K562 (cell line): ENCODE results near the gene AURKB. TPM values are rescaled to one million over a fixed set of nuclear protein-coding genes. Genes with fewer than 3 reads are reported as not detected.

Experiments
- BCL6 ChIP-seq: fragments of 250-450 bp; sonication (Bioruptor Pico); IDR thresholded peaks from 2 replicates; pipeline ENCODE4 v1.4.0; 2020
- BHLHE40 ChIP-seq: IDR thresholded peaks from 2 replicates; pipeline ENCODE4 v1.6.1; 2011; ENCODE audit warnings: low read length, improper control_type of control experiment
- BRD4 ChIP-seq: fragments of 200-600 bp; sonication (generic); IDR thresholded peaks from 2 replicates; pipeline ENCODE4 v1.6.1; 2017; ENCODE audit warnings: inconsistent platforms
- CXXC5 ChIP-seq: fragments of 250-450 bp; sonication (Bioruptor Pico); IDR thresholded peaks from 2 replicates; pipeline ENCODE4 v1.8.0; 2022; ENCODE audit warnings: inconsistent platforms, mild to moderate bottlenecking, moderate library complexity
- EP300 ChIP-seq: IDR thresholded peaks from 2 replicates; pipeline ENCODE4 v1.6.1; 2012; ENCODE audit warnings: low read length, improper control_type of control experiment
- GTF2A2 ChIP-seq: IDR thresholded peaks from 2 replicates; pipeline ENCODE4 v1.6.1; 2016; ENCODE audit warnings: mild to moderate bottlenecking, missing genetic modification characterization, missing compliant biosample characterization
- GTF2E2 ChIP-seq: fragments of 200-800 bp; sonication (Bioruptor generic); IDR thresholded peaks from 2 replicates; pipeline ENCODE4 v1.6.1; 2016; ENCODE audit warnings: missing genetic modification characterization, missing compliant biosample characterization
- KLF13 ChIP-seq: fragments of 450-650 bp; IDR thresholded peaks from 2 replicates; pipeline ENCODE4 v1.6.1; 2016; ENCODE audit warnings: missing genetic modification characterization, low read depth, mild to moderate bottlenecking, missing compliant biosample characterization, moderate library complexity, borderline replicate concordance
- MEF2D ChIP-seq: conservative IDR thresholded peaks from 2 replicates; pipeline ENCODE4 v1.6.1; 2016; ENCODE audit warnings: low read depth, missing genetic modification characterization, missing compliant biosample characterization
- PHF21A ChIP-seq: fragments of 450-650 bp; IDR thresholded peaks from 2 replicates; pipeline ENCODE4 v1.6.1; 2017; ENCODE audit warnings: low read depth, borderline replicate concordance
- RAD51 ChIP-seq: fragments of 450-650 bp; IDR thresholded peaks from 2 replicates; pipeline ENCODE4 v1.7.1; 2016; ENCODE audit warnings: low read depth, mild to moderate bottlenecking, borderline replicate concordance
- SIN3B ChIP-seq: fragments of 450-650 bp; IDR thresholded peaks from 2 replicates; pipeline ENCODE4 v1.6.1; 2017; ENCODE audit warnings: low read depth, mild to moderate bottlenecking, moderate library complexity
- SRSF9 ChIP-seq: fragments of 200-400 bp; formaldehyde crosslinking; IDR thresholded peaks from 2 replicates; pipeline ENCODE4 v1.6.1; 2017; ENCODE audit warnings: low read depth, low read length, borderline replicate concordance
- TCF3 ChIP-seq: sonication (generic); formaldehyde crosslinking; IDR thresholded peaks from 2 replicates; pipeline ENCODE4 v1.4.0; 2020; ENCODE audit warnings: mild to moderate bottlenecking, missing genetic modification reagents
- XRCC5 ChIP-seq: fragments of 200-400 bp; formaldehyde crosslinking; IDR thresholded peaks from 2 replicates; pipeline ENCODE4 v1.6.1; 2017; ENCODE audit warnings: low read depth, mild to moderate bottlenecking, low read length
- ZC3H4 ChIP-seq: sonication (generic); formaldehyde crosslinking; IDR thresholded peaks from 2 replicates; pipeline ENCODE4 v1.9.0; 2021; ENCODE audit warnings: missing genetic modification reagents, borderline replicate concordance
- ZNF212 ChIP-seq: fragments of 450-650 bp; formaldehyde crosslinking; IDR thresholded peaks from 2 replicates; pipeline ENCODE4 v1.4.0; 2020; ENCODE audit warnings: mild to moderate bottlenecking
- ZNF57 ChIP-seq: fragments of 450-650 bp; formaldehyde crosslinking; IDR thresholded peaks from 2 replicates; pipeline ENCODE4 v1.4.0; 2020; ENCODE audit warnings: mild to moderate bottlenecking, moderate library complexity
- ZNF655 ChIP-seq: fragments of 250-450 bp; sonication (Bioruptor Pico); IDR thresholded peaks from 2 replicates; pipeline ENCODE4 v1.5.0; 2021
- ZNF699 ChIP-seq: fragments of 250-450 bp; sonication (Bioruptor Pico); IDR thresholded peaks from 2 replicates; pipeline ENCODE4 v1.8.0; 2021; ENCODE audit warnings: mild to moderate bottlenecking, moderate library complexity; ENCODE audit not compliant: insufficient replicate concordance
- polyA plus RNA-seq, 8 experiments: library from polyadenylated mRNA; depleted of rRNA in 4 of 8; stranded (reverse) in 5 of 8; unstranded in 3 of 8; fragments of >200 nt; fragmentation: Nextera tagmentation in 2 of 8; fragmentation: Illumina TruSeq in 1 of 8; extraction: Ambion mirVana in 2 of 8; extraction: Trizol in 1 of 8; gene quantifications; 2 replicates each; pipeline versions ENCODE4 v1.2.1 to v1.2.3, GENCODE V29; 2011 to 2014; ENCODE audit warnings: inconsistent platforms in 1 of 8, missing spikeins in 1 of 8
- total RNA-seq, 7 experiments: library from RNA; depleted of rRNA in 6 of 7; stranded (reverse); fragments of >200 nt in 6 of 7; fragmentation: Illumina TruSeq in 2 of 7; extraction: Trizol in 2 of 7; gene quantifications; 2 replicates each; pipeline versions ENCODE4 v1.2.1 to v1.2.3, GENCODE V29; 2011 to 2021; ENCODE audit warnings: low replicate concordance in 1 of 7
- TF ChIP-seq, protein P1 (sequence below): IDR thresholded peaks from 3 replicates; pipeline ENCODE4 v1.6.1; 2011; ENCODE audit warnings: borderline replicate concordance, mild to moderate bottlenecking, moderate library complexity; ENCODE audit not compliant: insufficient read length; ENCODE audit errors: extremely low read depth
- TF ChIP-seq, protein P2 (sequence below): fragments of 250-450 bp; sonication (Bioruptor Pico); IDR thresholded peaks from 2 replicates; pipeline ENCODE4 v1.9.0; 2021; ENCODE audit warnings: mild to moderate bottlenecking
- TF ChIP-seq, protein P3 (sequence below): fragments of 450-650 bp; IDR thresholded peaks from 2 replicates; pipeline ENCODE4 v1.6.1; 2016; ENCODE audit warnings: borderline replicate concordance

The AURKB gene
- total and polyA plus RNA-seq, 9 of the 15 experiments (the other 6 are each of a cell fraction or from before 2014, with no cell fraction given), result 27.2 to 114 (median 74.8) TPM

DNA sequence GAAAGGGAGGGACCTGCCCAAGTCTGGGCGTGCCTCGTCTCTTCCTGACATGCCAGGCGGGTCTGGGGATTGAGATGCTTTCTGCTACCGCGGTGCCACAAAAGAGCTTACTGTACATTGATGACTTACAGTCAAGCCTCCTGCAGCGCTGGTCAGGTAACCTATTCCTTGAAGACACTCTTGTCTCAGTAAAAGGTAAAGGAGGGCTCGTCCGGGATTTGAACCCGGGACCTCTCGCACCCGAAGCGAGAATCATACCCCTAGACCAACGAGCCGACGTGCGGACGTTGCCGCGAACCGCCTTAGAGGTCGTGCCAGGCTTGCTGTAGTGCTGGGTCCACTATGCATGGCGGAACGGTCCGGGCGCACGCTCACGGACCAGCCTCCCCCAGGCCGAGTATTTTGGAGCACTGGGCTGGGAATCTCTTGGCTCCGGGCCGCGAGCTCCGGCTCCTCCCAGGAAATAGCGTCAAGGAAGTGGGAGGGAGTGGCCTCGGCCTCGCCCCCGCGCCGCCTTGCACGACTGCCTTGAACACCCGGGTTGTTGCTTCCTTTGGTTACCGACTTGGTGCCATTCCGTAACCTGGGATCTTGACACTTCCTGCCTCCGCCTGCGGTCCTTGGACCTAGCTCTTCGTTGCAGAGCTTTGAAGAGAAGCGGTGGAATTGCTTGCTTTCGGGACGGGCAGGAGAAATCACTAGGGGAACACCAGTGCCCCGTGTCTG, 12.4 kb upstream of the AURKB start (continued):
- TF ChIP-seq, protein P1, sequence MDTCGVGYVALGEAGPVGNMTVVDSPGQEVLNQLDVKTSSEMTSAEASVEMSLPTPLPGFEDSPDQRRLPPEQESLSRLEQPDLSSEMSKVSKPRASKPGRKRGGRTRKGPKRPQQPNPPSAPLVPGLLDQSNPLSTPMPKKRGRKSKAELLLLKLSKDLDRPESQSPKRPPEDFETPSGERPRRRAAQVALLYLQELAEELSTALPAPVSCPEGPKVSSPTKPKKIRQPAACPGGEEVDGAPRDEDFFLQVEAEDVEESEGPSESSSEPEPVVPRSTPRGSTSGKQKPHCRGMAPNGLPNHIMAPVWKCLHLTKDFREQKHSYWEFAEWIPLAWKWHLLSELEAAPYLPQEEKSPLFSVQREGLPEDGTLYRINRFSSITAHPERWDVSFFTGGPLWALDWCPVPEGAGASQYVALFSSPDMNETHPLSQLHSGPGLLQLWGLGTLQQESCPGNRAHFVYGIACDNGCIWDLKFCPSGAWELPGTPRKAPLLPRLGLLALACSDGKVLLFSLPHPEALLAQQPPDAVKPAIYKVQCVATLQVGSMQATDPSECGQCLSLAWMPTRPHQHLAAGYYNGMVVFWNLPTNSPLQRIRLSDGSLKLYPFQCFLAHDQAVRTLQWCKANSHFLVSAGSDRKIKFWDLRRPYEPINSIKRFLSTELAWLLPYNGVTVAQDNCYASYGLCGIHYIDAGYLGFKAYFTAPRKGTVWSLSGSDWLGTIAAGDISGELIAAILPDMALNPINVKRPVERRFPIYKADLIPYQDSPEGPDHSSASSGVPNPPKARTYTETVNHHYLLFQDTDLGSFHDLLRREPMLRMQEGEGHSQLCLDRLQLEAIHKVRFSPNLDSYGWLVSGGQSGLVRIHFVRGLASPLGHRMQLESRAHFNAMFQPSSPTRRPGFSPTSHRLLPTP, result peak; percentile 85
- no peak for TF ChIP-seq EP300
- no peak for TF ChIP-seq XRCC5
- TF ChIP-seq BCL6 (CRISPR knock-in tag), result no peak
- TF ChIP-seq GTF2E2 (tag), result peak; percentile 66; the same call in 1 of the 2 replicates
- TF ChIP-seq, protein P2, sequence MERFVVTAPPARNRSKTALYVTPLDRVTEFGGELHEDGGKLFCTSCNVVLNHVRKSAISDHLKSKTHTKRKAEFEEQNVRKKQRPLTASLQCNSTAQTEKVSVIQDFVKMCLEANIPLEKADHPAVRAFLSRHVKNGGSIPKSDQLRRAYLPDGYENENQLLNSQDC (CRISPR knock-in tag), result no peak
- no peak for TF ChIP-seq BHLHE40
- no peak for TF ChIP-seq RAD51
- no peak for TF ChIP-seq ZNF57
- 0 out of 2 replicates have a peak, but pooled peaks have one; percentile 38 for TF ChIP-seq PHF21A
- TF ChIP-seq ZNF699 (CRISPR knock-in tag), result no peak
- no peak for TF ChIP-seq MEF2D
- TF ChIP-seq ZC3H4 (CRISPR knock-in tag), result no peak
- TF ChIP-seq TCF3 (CRISPR knock-in tag), result no peak
- TF ChIP-seq ZNF655 (CRISPR knock-in tag), result no peak
- TF ChIP-seq SIN3B, result no peak; the same call in 1 of the 2 replicates
- no peak for TF ChIP-seq BRD4
- TF ChIP-seq, protein P3, sequence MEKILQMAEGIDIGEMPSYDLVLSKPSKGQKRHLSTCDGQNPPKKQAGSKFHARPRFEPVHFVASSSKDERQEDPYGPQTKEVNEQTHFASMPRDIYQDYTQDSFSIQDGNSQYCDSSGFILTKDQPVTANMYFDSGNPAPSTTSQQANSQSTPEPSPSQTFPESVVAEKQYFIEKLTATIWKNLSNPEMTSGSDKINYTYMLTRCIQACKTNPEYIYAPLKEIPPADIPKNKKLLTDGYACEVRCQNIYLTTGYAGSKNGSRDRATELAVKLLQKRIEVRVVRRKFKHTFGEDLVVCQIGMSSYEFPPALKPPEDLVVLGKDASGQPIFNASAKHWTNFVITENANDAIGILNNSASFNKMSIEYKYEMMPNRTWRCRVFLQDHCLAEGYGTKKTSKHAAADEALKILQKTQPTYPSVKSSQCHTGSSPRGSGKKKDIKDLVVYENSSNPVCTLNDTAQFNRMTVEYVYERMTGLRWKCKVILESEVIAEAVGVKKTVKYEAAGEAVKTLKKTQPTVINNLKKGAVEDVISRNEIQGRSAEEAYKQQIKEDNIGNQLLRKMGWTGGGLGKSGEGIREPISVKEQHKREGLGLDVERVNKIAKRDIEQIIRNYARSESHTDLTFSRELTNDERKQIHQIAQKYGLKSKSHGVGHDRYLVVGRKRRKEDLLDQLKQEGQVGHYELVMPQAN, result peak; percentile 60; the same call in 1 of the 2 replicates
- no peak for TF ChIP-seq KLF13 (tag)
- TF ChIP-seq GTF2A2, result no peak
- TF ChIP-seq ZNF212, result peak; percentile 59; the same call in 1 of the 2 replicates
- no peak for TF ChIP-seq SRSF9
- peak; percentile 92 for TF ChIP-seq CXXC5 (CRISPR knock-in tag)
